ENCODE data around the gene SPDYA.

DNA sequence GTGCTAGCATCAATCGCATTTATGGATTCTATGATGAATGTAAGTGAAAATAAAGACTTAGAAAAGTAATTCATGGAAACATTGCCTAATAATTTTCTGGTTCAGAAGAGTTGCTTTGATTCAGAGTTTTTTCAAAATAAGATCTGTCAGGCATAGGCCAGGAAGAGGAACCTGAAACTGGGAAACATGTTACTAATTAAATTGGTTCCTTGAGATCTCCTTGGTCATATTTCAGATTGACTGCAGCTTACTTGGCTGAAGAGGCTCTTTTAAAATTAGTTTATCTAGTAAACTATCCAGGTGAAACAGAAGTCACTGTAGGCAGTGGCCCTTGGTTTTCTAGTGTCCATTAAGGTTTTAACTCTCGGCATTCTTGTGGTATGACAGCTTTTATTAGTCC, 31.6 kb upstream of the SPDYA start:
- TF ChIP-seq, protein P1, sequence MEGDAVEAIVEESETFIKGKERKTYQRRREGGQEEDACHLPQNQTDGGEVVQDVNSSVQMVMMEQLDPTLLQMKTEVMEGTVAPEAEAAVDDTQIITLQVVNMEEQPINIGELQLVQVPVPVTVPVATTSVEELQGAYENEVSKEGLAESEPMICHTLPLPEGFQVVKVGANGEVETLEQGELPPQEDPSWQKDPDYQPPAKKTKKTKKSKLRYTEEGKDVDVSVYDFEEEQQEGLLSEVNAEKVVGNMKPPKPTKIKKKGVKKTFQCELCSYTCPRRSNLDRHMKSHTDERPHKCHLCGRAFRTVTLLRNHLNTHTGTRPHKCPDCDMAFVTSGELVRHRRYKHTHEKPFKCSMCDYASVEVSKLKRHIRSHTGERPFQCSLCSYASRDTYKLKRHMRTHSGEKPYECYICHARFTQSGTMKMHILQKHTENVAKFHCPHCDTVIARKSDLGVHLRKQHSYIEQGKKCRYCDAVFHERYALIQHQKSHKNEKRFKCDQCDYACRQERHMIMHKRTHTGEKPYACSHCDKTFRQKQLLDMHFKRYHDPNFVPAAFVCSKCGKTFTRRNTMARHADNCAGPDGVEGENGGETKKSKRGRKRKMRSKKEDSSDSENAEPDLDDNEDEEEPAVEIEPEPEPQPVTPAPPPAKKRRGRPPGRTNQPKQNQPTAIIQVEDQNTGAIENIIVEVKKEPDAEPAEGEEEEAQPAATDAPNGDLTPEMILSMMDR (conservative IDR thresholded peaks at IDR 0.05; ENCODE audit: low read depth, low read length), result no peak
- no peak for TF ChIP-seq EZH2phosphoT487 (IDR thresholded peaks at IDR 0.05; ENCODE audit: borderline replicate concordance, low read length)
